GM12892 (cell line): ENCODE results near the gene SI. TPM values are rescaled to one million over a fixed set of nuclear protein-coding genes. Genes with fewer than 3 reads are reported as not detected.

Source experiments
- DNase-seq: peaks from one replicate; pipeline ENCODE4 v3.0.0; 2011; ENCODE audit not compliant: insufficient read length
- FAIRE-seq: peaks from 2 replicates; lab custom pipeline; 2011; peaks lifted over from hg19 to GRCh38; lab: Jason Lieb, UNC
- POLR2A ChIP-seq: IDR thresholded peaks from 2 replicates; pipeline ENCODE4 v1.6.1; 2011; ENCODE audit warnings: low read depth, low read length, control low read depth
- POLR2AphosphoS5 ChIP-seq: IDR thresholded peaks from 2 replicates; pipeline ENCODE4 v1.6.1; 2011; ENCODE audit warnings: low read depth, low read length, control low read depth
- TAF1 ChIP-seq: IDR thresholded peaks from 2 replicates; pipeline ENCODE4 v1.6.1; 2011; ENCODE audit warnings: low read depth, mild to moderate bottlenecking, control low read depth, low read length, borderline replicate concordance
- polyA plus RNA-seq: library from polyadenylated mRNA; unstranded; fragments of >200 nt; gene quantifications from one replicate; pipeline ENCODE4 v1.2.1, GENCODE V29; 2012; ENCODE audit warnings: missing spikeins, inconsistent platforms; ENCODE audit not compliant: missing spikeins

SI gene
- polyA plus RNA-seq: not detected

DNA sequence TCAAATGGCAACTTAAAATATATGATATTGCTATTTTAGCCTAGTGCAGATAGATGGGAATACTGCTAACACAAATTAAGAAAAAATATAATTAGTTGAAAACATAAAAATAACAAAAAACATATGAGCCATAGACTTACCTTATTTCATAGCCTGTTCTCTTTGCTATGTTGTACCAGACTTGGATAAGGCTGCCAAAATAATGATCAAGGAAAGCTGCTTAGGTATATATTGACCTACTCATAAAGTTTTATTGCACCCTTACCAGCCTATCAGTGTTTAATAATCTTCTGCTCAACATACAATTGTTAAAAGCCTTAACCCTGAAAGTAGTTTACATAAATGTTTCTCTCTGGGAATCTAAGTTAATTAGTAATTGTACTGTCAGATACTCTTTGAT lies at the start of gene SI:
TSS of gene SI (minus strand) at position 204 of the 400 bp plus-strand sequence. CDS start 2,484 bp downstream, outside the sequence.
- no peak for DNase-seq
- TF ChIP-seq POLR2A (no peak), TAF1 (no peak), POLR2AphosphoS5 (no peak)
- FAIRE-seq: no peak

DNA sequence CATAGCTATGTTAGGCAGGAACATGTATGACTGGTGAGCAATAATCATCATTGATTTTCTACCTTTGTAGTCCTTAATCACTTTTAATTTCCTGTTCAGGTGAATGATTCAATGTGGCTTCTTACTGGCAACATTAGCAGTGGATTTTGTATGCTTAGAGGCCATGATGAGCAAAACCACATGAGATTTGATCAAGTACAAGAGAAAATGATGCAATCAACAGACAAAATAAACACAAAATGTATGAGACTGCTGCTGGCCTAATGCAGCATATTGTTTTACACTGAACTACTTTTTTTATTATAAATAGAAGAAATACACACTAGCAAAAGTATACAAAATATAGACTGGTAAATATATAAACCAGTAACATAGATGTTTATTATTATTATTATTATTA lies 47.5 kb upstream of the SI start:
- no peak for FAIRE-seq
- TF ChIP-seq POLR2A (no peak), POLR2AphosphoS5 (no peak), TAF1 (no peak)
- no peak for DNase-seq

DNA sequence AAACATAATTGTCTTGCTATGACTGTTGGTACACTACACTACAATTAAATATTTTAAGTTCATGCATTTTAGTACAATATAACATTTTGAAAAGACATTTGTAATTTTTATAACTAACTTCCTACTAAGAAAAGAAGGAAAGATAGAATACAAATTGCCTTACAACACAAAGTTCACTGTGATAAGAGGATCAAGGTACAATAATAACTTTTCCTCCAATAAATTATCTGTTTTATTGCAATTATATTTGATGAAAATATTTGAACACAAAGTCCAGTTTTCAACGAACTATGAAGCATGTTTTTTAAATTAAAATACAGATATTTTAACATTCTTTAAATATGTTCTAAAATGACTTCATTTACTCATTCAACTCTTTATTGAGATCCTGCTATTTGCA lies 33.1 kb upstream of the SI start:
- no peak for TF ChIP-seq TAF1
- DNase-seq: no peak
- no peak for FAIRE-seq

DNA sequence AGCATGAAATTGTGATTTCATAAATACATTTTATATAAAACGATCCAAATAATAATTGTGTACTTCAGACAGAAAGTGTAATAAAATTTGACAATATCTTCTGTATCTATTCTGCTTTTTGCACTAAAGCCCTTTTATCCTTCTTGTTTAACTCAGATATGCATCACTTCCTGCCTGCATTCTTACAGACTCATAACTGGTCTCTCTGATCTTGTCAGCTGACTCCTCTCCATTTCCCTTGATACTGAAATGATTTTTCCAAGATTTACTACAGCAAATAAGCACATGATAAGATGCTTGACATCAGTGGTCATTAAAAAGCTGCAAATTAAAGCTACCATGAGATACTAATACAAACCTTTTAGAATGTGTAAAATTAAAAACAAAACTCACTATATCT lies 25.3 kb upstream of the SI start:
- TF ChIP-seq POLR2A: no peak
- TF ChIP-seq TAF1: no peak
- DNase-seq: no peak
- no peak for FAIRE-seq

DNA sequence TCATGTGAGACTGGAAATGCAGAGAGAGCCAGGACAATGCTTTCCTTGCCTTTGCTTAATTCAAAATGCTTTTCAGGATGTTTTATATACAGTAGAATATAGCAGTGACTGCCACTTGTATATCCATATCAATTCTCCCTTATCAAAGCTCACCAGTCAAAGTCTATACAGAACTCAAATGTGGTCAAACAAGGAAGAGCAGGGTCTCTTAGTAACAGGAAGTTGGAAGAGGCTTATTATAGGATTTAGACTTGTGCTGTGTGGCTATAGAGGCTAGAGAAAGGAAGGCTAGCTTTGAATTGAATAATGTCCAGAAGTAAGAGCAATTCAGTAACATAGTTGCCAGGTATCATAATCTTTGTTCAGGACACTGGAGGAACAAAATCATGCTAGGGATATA lies 4.4 kb upstream of the SI start:
- TF ChIP-seq TAF1 (no peak), POLR2A (no peak), POLR2AphosphoS5 (no peak)
- FAIRE-seq: no peak
- no peak for DNase-seq

GRCh38 chr3:165081183-165081582 lies 2.9 kb upstream of the SI start:
- DNase-seq (no peak), FAIRE-seq (no peak)
- TF ChIP-seq TAF1 (no peak), POLR2AphosphoS5 (no peak), POLR2A (no peak)

- FAIRE-seq: no peak
- no peak for DNase-seq
- TF ChIP-seq POLR2A (no peak), TAF1 (no peak), POLR2AphosphoS5 (no peak)
Measured at GRCh38 chr3:165075695-165076094, 2.6 kb downstream of the SI start.

GRCh38 chr3:165070682-165071081 lies 7.6 kb downstream of the SI start:
- no peak for TF ChIP-seq POLR2AphosphoS5
- FAIRE-seq (no peak), DNase-seq (no peak)

DNA sequence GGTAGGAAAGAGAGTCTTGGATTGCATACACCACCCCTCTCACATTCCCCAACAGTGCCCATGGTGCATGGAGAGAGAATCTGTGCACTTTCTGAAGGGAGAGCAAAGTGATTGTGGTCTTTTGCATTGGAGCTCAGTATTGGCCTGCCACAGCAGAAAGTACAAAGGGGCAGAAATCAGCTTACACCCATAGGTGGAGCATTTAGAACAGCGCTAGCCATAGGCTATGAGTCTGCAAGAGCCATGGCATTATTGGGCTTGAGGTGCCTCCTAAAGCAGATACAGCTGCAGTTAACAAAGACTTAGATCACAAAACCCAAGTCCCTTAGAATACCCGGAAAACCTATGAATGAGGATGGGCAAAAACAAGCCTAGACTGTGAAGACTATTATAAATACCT lies 21.8 kb downstream of the SI start:
- no peak for DNase-seq
- no peak for TF ChIP-seq POLR2AphosphoS5
- TF ChIP-seq TAF1: no peak
- no peak for TF ChIP-seq POLR2A
- no peak for FAIRE-seq

DNA sequence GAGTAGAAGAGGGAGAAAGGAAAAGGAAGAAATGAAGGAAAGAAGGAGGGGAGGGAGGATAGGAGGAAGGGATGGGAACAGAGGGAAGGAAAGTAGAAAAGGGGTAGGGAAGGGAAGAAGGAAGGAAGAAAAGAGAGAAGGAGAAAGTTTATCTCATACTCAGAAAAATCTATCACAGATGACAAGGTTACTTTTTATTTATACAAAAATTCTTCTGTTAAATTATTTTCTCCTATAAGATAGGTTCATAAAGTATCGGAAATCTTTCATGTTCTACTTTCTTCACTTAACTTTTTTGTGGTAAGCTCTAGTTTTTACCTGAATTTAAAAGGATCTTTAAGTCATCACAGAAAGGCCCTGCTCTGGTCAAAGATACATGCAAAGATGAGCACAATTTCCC lies 38.1 kb downstream of the SI start:
- FAIRE-seq (no peak), DNase-seq (no peak)

GRCh38 chr3:165011557-165011956 lies 66.7 kb downstream of the SI start:
- TF ChIP-seq POLR2A (no peak), TAF1 (no peak), POLR2AphosphoS5 (no peak)
- DNase-seq: no peak
- no peak for FAIRE-seq

More for the DNA sequence above, 38.1 kb downstream of the SI start:
- TF ChIP-seq POLR2A (no peak), TAF1 (no peak), POLR2AphosphoS5 (no peak)

GRCh38 chr3:164984947-164985346 lies 93.3 kb downstream of the SI start:
- DNase-seq (no peak), FAIRE-seq (no peak)
- TF ChIP-seq POLR2A (no peak), POLR2AphosphoS5 (no peak), TAF1 (no peak)

DNA sequence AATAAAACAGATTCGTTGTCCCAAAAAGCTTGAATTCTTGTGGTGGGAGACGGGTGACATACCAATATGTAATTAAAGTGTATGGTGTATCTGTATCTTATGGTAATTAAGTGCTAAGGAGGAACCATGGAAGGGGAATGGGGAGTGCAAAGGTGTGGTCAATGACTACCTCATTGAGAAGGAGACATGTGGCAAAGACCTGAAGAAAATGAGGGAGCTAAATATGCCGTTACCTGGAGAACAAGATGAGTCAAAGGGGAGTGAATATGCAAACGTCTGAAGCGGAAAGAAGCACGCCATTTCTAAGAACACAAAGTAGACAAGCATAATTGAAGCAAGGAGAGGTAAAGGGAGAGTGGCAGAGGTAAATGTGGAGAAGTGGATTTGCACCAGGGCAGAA lies 115.7 kb downstream of the SI start:
- no peak for DNase-seq
- no peak for FAIRE-seq
- no peak for TF ChIP-seq POLR2A
- TF ChIP-seq TAF1: no peak
- no peak for TF ChIP-seq POLR2AphosphoS5
